A549 (cell line): ENCODE data around the gene JAKMIP1. TPM values are rescaled to one million over a fixed set of nuclear protein-coding genes. Genes with fewer than 3 reads are reported as not detected.

ENCODE experiments used
- ATAC-seq, 2 experiments: fragments of 200-7000 bp in 1 of 2; fragments of >200 bp in 1 of 2; cut with Nextera tagmentation in 1 of 2; cut with Tn5 transposase in 1 of 2; 3 replicates each; pipeline versions ENCODE4 v1.8.0 to v1.9.1; 2018 to 2020; ENCODE audit warnings: mild to moderate bottlenecking in 1 of 2, moderate library complexity in 1 of 2
- CTCF ChIA-PET: fragments of 300-600 bp; sonication (Branson Sonifier 250); formaldehyde crosslinking; extraction: SDS; loops from one replicate; lab custom pipeline; 2021; ENCODE audit warnings: antibody characterized with exemption, inconsistent platforms; lab: Yijun Ruan, JAX
- POLR2A ChIA-PET: fragments of 350-600 bp; formaldehyde crosslinking; extraction: SDS; loops from one replicate; lab custom pipeline; 2021; ENCODE audit warnings: antibody characterized with exemption, inconsistent platforms; lab: Yijun Ruan, JAX
- DNase-seq, 2 experiments: peaks; one replicate each; pipeline versions ENCODE4 v3.0.0 to v3.0.0-alpha.2; 2011 to 2016; ENCODE audit warnings: low read depth in 1 of 2, low spot score in 1 of 2
- FAIRE-seq: peaks from 2 replicates; lab custom pipeline; 2011; peaks lifted over from hg19 to GRCh38; lab: Jason Lieb, UNC
- H3K27ac ChIP-seq, 2 experiments: fragments of >200 bp; sonication (Bioruptor Twin); formaldehyde crosslinking; 3 replicates each; pipeline ENCODE4 v1.5.1; 2016 to 2017
- H3K4me1 ChIP-seq: fragments of >200 bp; sonication (Bioruptor Twin); formaldehyde crosslinking; 3 replicates; pipeline ENCODE4 v1.6.1; 2016
- H3K4me2 ChIP-seq: fragments of >200 bp; sonication (Bioruptor Twin); formaldehyde crosslinking; 3 replicates; pipeline ENCODE4 v1.6.1; 2016
- H3K4me3 ChIP-seq: fragments of >200 bp; sonication (Bioruptor Twin); formaldehyde crosslinking; 3 replicates; pipeline ENCODE4 v1.5.1; 2016
- H3K9me3 ChIP-seq: fragments of >200 bp; sonication (Bioruptor Twin); formaldehyde crosslinking; 3 replicates; pipeline ENCODE4 v1.6.1; 2016
- BCL3 ChIP-seq: fragments of >200 bp; sonication (Bioruptor Twin); formaldehyde crosslinking; IDR thresholded peaks from 3 replicates; pipeline ENCODE4 v1.6.1; 2016
- BHLHE40 ChIP-seq: IDR thresholded peaks from 2 replicates; pipeline ENCODE4 v1.6.1; 2012; ENCODE audit warnings: low read depth, low read length, inconsistent platforms
- CEBPB ChIP-seq, 2 experiments: fragments of >200 bp in 1 of 2; sonication (Bioruptor Twin) in 1 of 2; formaldehyde crosslinking in 1 of 2; IDR thresholded peaks; 2 replicates each; pipeline ENCODE4 v1.6.1; 2012 to 2016
- E2F6 ChIP-seq: IDR thresholded peaks from 2 replicates; pipeline ENCODE4 v1.6.1; 2012; ENCODE audit warnings: low read depth, borderline replicate concordance
- EHF ChIP-seq: fragments of 250-450 bp; sonication (Bioruptor Pico); IDR thresholded peaks from 2 replicates; pipeline ENCODE4 v1.5.0; 2020; ENCODE audit warnings: mild to moderate bottlenecking
- EP300 ChIP-seq, 2 experiments: fragments of >200 bp; sonication (Bioruptor Twin); formaldehyde crosslinking; IDR thresholded peaks; 2 replicates in 1 of 2; 3 replicates in 1 of 2; pipeline ENCODE4 v1.6.1; 2016 to 2017
- GATA3 ChIP-seq: IDR thresholded peaks from 2 replicates; pipeline ENCODE4 v1.6.1; 2012; ENCODE audit warnings: borderline replicate concordance
- HES2 ChIP-seq: fragments of >200 bp; sonication (Bioruptor Twin); formaldehyde crosslinking; IDR thresholded peaks from 2 replicates; pipeline ENCODE4 v1.6.1; 2016
- HMGXB4 ChIP-seq: fragments of 250-450 bp; sonication (Bioruptor Pico); IDR thresholded peaks from 2 replicates; pipeline ENCODE4 v1.5.0; 2021; ENCODE audit warnings: mild to moderate bottlenecking, moderate library complexity, borderline replicate concordance
- HOXA7 ChIP-seq: fragments of 250-450 bp; sonication (Bioruptor Pico); IDR thresholded peaks from 2 replicates; pipeline ENCODE4 v1.5.0; 2020; ENCODE audit warnings: mild to moderate bottlenecking, moderate library complexity
- HOXB5 ChIP-seq: fragments of 250-450 bp; sonication (Bioruptor Pico); IDR thresholded peaks from 2 replicates; pipeline ENCODE4 v1.5.0; 2020; ENCODE audit warnings: mild to moderate bottlenecking, moderate library complexity
- KDM1A ChIP-seq: fragments of 200-600 bp; sonication (generic); IDR thresholded peaks from 2 replicates; pipeline ENCODE4 v1.6.1; 2016; ENCODE audit warnings: low read depth, mild to moderate bottlenecking
- MAZ ChIP-seq: fragments of 150-350 bp; IDR thresholded peaks from 2 replicates; pipeline ENCODE4 v1.6.1; 2014; ENCODE audit warnings: antibody characterized with exemption, low read depth, low read length, borderline replicate concordance
- NFE2L2 ChIP-seq: fragments of 150-350 bp; conservative IDR thresholded peaks from 2 replicates; pipeline ENCODE4 v1.6.1; 2014; ENCODE audit warnings: low read length
- PBX3 ChIP-seq: IDR thresholded peaks from 2 replicates; pipeline ENCODE4 v1.6.1; 2012
- POLR2AphosphoS2 ChIP-seq: conservative IDR thresholded peaks from 2 replicates; pipeline ENCODE4 v1.6.1; 2012; ENCODE audit warnings: low read length, improper control_type of control experiment, inconsistent platforms
- RAD21 ChIP-seq, 2 experiments: fragments of >200 bp in 1 of 2; sonication (Bioruptor Twin) in 1 of 2; formaldehyde crosslinking in 1 of 2; IDR thresholded peaks in 1 of 2; conservative IDR thresholded peaks in 1 of 2; 2 replicates in 1 of 2; 3 replicates in 1 of 2; pipeline ENCODE4 v1.6.1; 2012 to 2018; ENCODE audit warnings: inconsistent platforms in 1 of 2
- RARB ChIP-seq: fragments of 250-450 bp; sonication (Bioruptor Pico); IDR thresholded peaks from 2 replicates; pipeline ENCODE4 v1.8.0; 2021; ENCODE audit warnings: mild to moderate bottlenecking, moderate library complexity
- RNF2 ChIP-seq: fragments of 200-600 bp; sonication (generic); IDR thresholded peaks from 2 replicates; pipeline ENCODE4 v1.6.1; 2016; ENCODE audit warnings: low read depth, mild to moderate bottlenecking, antibody characterized with exemption, moderate library complexity, borderline replicate concordance
- SREBF2 ChIP-seq: fragments of 450-650 bp; IDR thresholded peaks from 2 replicates; pipeline ENCODE4 v1.6.1; 2014; ENCODE audit warnings: mild to moderate bottlenecking, moderate library complexity
- USF2 ChIP-seq: fragments of 450-650 bp; IDR thresholded peaks from 2 replicates; pipeline ENCODE4 v1.6.1; 2014; ENCODE audit warnings: antibody characterized with exemption
- ZC3H11A ChIP-seq: fragments of 450-650 bp; IDR thresholded peaks from 2 replicates; pipeline ENCODE4 v1.6.1; 2014; ENCODE audit warnings: antibody characterized with exemption, mild to moderate bottlenecking
- ZFP36 ChIP-seq: fragments of 450-650 bp; IDR thresholded peaks from 2 replicates; pipeline ENCODE4 v1.6.1; 2014; ENCODE audit warnings: borderline replicate concordance; ENCODE audit not compliant: partially characterized antibody
- ZSCAN20 ChIP-seq: fragments of 250-450 bp; sonication (Bioruptor Pico); IDR thresholded peaks from 2 replicates; pipeline ENCODE4 v1.8.0; 2022; ENCODE audit warnings: mild to moderate bottlenecking, moderate library complexity
- WGBS: methylation state at CpG from one replicate; pipeline ENCODE4 v1.1.6; 2017; ENCODE audit errors: missing lambda C conversion rate; 5-methylcytosine and 5-hydroxymethylcytosine counted together
- polyA plus RNA-seq, 4 experiments: library from polyadenylated mRNA; depleted of rRNA in 3 of 4; stranded (reverse); fragments of >200 nt; fragmentation: RNase III in 1 of 4; extraction: RNeasy Plus Mini Kit Qiagen cat#74134 plus additional on column Dnase treatment in 1 of 4; gene quantifications; 2 replicates in 3 of 4; 3 replicates in 1 of 4; pipeline ENCODE4 v1.2.3, GENCODE V29; 2011 to 2017

JAKMIP1 gene
- polyA plus RNA-seq, 2 of the 4 experiments (the other 2 are of a cell fraction), result not detected

GRCh38 chr4:6143603-6144181 lies 56.7 kb downstream of the JAKMIP1 start:
- ATAC-seq (no peak), FAIRE-seq (no peak), DNase-seq (no peak)
- H3K4me3 ChIP-seq, result no peak overlapping the region
- WGBS, result 17% methylated on average over 2 of the region's 3 CpGs
- H3K4me1 ChIP-seq, result no peaks in the 10 kb centered on the region
- H3K9me3 ChIP-seq, result no peaks in the 10 kb centered on the region
- H3K27ac ChIP-seq, result no peak overlapping the region
- CTCF ChIA-PET, result no interaction called here
- POLR2A ChIA-PET, result no interaction called here
- H3K4me2 ChIP-seq, result no peak overlapping the region
- TF ChIP-seq HMGXB4 (CRISPR knock-in tag) (no peak), HOXB5 (CRISPR knock-in tag) (no peak), ZSCAN20 (CRISPR knock-in tag) (no peak), POLR2AphosphoS2 (no peak), RNF2 (no peak), SREBF2 (no peak)

GRCh38 chr4:6142935-6143602 lies 57.3 kb downstream of the JAKMIP1 start:
- POLR2A ChIA-PET, result no interaction called here
- no peak for ATAC-seq
- no peak for FAIRE-seq
- H3K27ac ChIP-seq, result no peak overlapping the region
- CTCF ChIA-PET, result no interaction called here
- DNase-seq, result no peak
- H3K4me3 ChIP-seq, result no peak overlapping the region
- WGBS, result 34% methylated on average over 6 of the region's 8 CpGs
- TF ChIP-seq EP300 (IDR thresholded peaks at IDR 0.05) (no peak), RAD21 (conservative IDR thresholded peaks at IDR 0.05 in 1 of 2, IDR thresholded peaks at IDR 0.05 in 1 of 2) (no peak), ZSCAN20 (CRISPR knock-in tag) (no peak), KDM1A (no peak), CEBPB (IDR thresholded peaks at IDR 0.05) (no peak), GATA3 (no peak), USF2 (no peak), RARB (no peak), NFE2L2 (no peak), E2F6 (no peak), EHF (no peak), ZC3H11A (no peak), HES2 (no peak), BHLHE40 (no peak), BCL3 (no peak), ZFP36 (no peak), MAZ (no peak), PBX3 (no peak), HOXA7 (CRISPR knock-in tag) (no peak)
- no peaks in the 10 kb centered on the region for H3K9me3 ChIP-seq
- no peaks in the 10 kb centered on the region for H3K4me1 ChIP-seq
- H3K4me2 ChIP-seq, result no peak overlapping the region
